ENCODE measurements around the gene SGMS1. TPM values are rescaled to one million over a fixed set of nuclear protein-coding genes. Genes with fewer than 3 reads are reported as not detected.

The SGMS1 gene
- total RNA-seq, 1 donor from 2014 or later, result 9.2 TPM

DNA sequence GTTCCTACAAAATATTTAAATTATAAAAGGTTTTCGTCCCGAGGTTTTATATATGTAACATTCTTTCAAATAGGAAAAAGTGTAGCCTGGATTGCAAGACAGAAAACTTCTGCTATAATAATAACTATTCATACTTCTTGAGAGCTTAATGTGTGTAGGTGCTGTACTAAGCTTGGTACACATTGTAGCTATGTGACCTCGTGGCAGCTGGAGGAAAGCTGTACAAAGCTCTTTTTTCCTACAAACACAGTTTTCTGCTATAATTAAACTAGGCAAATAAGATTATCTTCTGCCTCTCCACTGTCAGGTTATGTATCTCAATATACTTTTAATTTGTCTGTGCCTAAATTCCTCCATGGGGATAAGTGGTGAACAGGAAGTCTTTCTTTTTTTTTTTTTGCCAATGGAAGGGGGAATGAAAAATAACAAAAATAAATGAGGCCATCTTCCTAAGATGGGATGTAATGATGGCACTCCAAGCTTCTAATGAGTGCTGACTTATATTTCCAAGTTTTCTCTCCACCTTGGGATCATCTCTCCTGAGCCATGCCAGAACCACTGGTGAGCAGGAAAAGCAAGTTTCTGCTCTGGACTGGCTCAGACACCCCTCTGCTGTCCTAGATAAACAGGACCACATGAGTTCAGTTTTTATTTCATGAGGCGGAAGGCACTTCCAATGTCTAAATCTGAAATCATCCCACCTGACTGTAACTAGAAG is 9.9 kb downstream of the SGMS1 start:
- H3K4me1 Mint-ChIP-seq, result peaks cover 6% of the 10 kb centered on the region
- no peaks in the 10 kb centered on the region for H3K9me3 ChIP-seq (ENCODE audit: low read depth)

DNA sequence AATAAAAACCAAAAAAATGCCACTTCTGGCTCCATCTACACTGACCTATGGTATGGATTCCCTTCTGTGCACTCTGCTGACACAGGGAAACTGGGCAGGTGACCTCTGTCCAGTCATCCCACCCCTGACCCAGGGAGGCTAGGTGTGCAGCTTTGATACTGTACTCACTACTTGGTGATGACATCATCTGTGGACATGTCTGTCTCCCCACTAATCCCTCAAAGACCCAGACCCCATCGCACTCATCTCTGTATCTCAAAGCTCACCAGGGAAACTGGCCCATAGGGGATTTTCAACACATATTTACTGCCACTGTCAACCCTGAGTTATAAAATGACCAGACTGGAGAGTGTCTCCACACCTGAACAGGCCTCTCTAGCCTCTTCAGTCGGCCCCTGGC is 10.6 kb downstream of the SGMS1 start:
- Mint-ChIP-seq H3K4me1 (peaks cover 5% of the 10 kb centered on the region), H3K36me3 (no peaks in the 10 kb centered on the region), H3K27me3 (ENCODE audit: insufficient read depth, low read depth) (peaks cover 2% of the 10 kb centered on the region), H3K27ac (no peak overlapping the region), H3K4me3 (no peak overlapping the region), H3K9me3 (no peaks in the 10 kb centered on the region)
- Histone ChIP-seq H3F3A (ENCODE audit: low read depth) (no peaks in the 10 kb centered on the region), H3K4me1 (peaks cover 10% of the 10 kb centered on the region), H2AFZ (replicated peaks) (no peak overlapping the region), H3K4me2 (no peak overlapping the region), H3K27ac (no peak overlapping the region), H3K79me2 (ENCODE audit: low read depth) (peaks cover 56% of the 10 kb centered on the region), H3K27me3 (no peaks in the 10 kb centered on the region), H3K36me3 (no peaks in the 10 kb centered on the region), H3K9me3 (ENCODE audit: low read depth) (no peaks in the 10 kb centered on the region), H4K20me1 (ENCODE audit: low read depth) (no peaks in the 10 kb centered on the region), H3K4me3 (no peak overlapping the region), H3K9ac (no peak overlapping the region)
- TF ChIP-seq EZH2phosphoT487 (IDR thresholded peaks at IDR 0.05) (no peak), EZH2 (IDR thresholded peaks at IDR 0.05) (no peak)
- TF ChIP-seq, protein P1, sequence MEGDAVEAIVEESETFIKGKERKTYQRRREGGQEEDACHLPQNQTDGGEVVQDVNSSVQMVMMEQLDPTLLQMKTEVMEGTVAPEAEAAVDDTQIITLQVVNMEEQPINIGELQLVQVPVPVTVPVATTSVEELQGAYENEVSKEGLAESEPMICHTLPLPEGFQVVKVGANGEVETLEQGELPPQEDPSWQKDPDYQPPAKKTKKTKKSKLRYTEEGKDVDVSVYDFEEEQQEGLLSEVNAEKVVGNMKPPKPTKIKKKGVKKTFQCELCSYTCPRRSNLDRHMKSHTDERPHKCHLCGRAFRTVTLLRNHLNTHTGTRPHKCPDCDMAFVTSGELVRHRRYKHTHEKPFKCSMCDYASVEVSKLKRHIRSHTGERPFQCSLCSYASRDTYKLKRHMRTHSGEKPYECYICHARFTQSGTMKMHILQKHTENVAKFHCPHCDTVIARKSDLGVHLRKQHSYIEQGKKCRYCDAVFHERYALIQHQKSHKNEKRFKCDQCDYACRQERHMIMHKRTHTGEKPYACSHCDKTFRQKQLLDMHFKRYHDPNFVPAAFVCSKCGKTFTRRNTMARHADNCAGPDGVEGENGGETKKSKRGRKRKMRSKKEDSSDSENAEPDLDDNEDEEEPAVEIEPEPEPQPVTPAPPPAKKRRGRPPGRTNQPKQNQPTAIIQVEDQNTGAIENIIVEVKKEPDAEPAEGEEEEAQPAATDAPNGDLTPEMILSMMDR (IDR thresholded peaks at IDR 0.05), result no peak
- no peak for DNase-seq (ENCODE audit: low spot score)

More for the DNA sequence above, 9.9 kb downstream of the SGMS1 start:
- Histone ChIP-seq H3K4me1 (peaks cover 10% of the 10 kb centered on the region), H3K4me2 (no peak overlapping the region), H3F3A (ENCODE audit: low read depth) (no peaks in the 10 kb centered on the region), H2AFZ (replicated peaks) (no peak overlapping the region), H3K79me2 (ENCODE audit: low read depth) (peaks cover 61% of the 10 kb centered on the region), H4K20me1 (ENCODE audit: low read depth) (no peaks in the 10 kb centered on the region), H3K9ac (no peak overlapping the region), H3K36me3 (no peaks in the 10 kb centered on the region), H3K27ac (no peak overlapping the region), H3K4me3 (no peak overlapping the region), H3K27me3 (no peaks in the 10 kb centered on the region)
- Mint-ChIP-seq H3K27ac (no peak overlapping the region), H3K36me3 (no peaks in the 10 kb centered on the region), H3K4me3 (no peak overlapping the region), H3K27me3 (ENCODE audit: insufficient read depth, low read depth) (peaks cover 2% of the 10 kb centered on the region), H3K9me3 (no peaks in the 10 kb centered on the region)
- TF ChIP-seq, protein P1 (IDR thresholded peaks at IDR 0.05), result no peak
- TF ChIP-seq EZH2 (IDR thresholded peaks at IDR 0.05) (no peak), EZH2phosphoT487 (IDR thresholded peaks at IDR 0.05) (no peak)
- no peak for DNase-seq (ENCODE audit: low spot score)

DNA sequence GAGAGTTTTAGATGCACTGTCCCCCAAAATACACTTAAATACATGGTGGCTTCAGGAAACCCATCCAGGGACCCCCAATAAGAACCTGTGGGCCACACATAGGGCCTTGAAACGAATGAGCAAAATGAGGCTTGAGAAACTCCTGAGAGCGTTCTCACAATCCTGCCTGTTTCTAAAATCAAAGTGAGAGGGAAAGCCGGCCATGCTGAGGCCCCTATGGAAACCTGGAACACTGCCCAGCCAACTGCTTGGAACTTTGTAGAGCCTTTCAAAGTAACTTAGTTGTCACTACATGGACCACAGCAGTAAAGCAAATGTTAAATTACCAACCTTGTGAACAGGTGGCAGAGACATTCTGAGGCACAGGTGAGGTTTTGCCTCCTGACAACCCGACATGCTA is 13.4 kb downstream of the SGMS1 start:
- Histone ChIP-seq H2AFZ (replicated peaks) (no peak overlapping the region), H3K9me3 (ENCODE audit: low read depth) (no peaks in the 10 kb centered on the region), H4K20me1 (ENCODE audit: low read depth) (no peaks in the 10 kb centered on the region), H3K27me3 (no peaks in the 10 kb centered on the region), H3K4me2 (no peak overlapping the region), H3K4me1 (peaks cover 10% of the 10 kb centered on the region), H3K27ac (no peak overlapping the region), H3K4me3 (no peak overlapping the region), H3K36me3 (no peaks in the 10 kb centered on the region), H3K9ac (no peak overlapping the region), H3F3A (ENCODE audit: low read depth) (no peaks in the 10 kb centered on the region), H3K79me2 (ENCODE audit: low read depth) (peaks cover 34% of the 10 kb centered on the region)
- peaks cover 2% of the 10 kb centered on the region for H3K27me3 Mint-ChIP-seq (ENCODE audit: insufficient read depth, low read depth)
- no peaks in the 10 kb centered on the region for H3K9me3 Mint-ChIP-seq
- TF ChIP-seq EZH2phosphoT487 (IDR thresholded peaks at IDR 0.05), result no peak
- TF ChIP-seq EZH2 (IDR thresholded peaks at IDR 0.05), result no peak
- TF ChIP-seq, protein P1 (IDR thresholded peaks at IDR 0.05), result no peak
- DNase-seq (ENCODE audit: low spot score), result no peak
- no peaks in the 10 kb centered on the region for H3K36me3 Mint-ChIP-seq
- no peak overlapping the region for H3K4me3 Mint-ChIP-seq
- no peak overlapping the region for H3K27ac Mint-ChIP-seq
- H3K4me1 Mint-ChIP-seq, result peaks cover 2% of the 10 kb centered on the region

All from neural progenitor cell (in vitro differentiated cells).